IMR-90 (cell line): ENCODE measurements around the gene CCNYL1.

Experiments
- MAZ ChIP-seq: IDR thresholded peaks from 2 replicates; pipeline ENCODE4 v1.6.1; 2012; ENCODE audit warnings: low read depth, mild to moderate bottlenecking, low read length, improper control_type of control experiment, moderate library complexity, borderline replicate concordance
- TF ChIP-seq, protein P1 (sequence below): conservative IDR thresholded peaks from 2 replicates; pipeline ENCODE4 v1.5.1; 2012; ENCODE audit warnings: mild to moderate bottlenecking, low read depth, low read length, improper control_type of control experiment

DNA sequence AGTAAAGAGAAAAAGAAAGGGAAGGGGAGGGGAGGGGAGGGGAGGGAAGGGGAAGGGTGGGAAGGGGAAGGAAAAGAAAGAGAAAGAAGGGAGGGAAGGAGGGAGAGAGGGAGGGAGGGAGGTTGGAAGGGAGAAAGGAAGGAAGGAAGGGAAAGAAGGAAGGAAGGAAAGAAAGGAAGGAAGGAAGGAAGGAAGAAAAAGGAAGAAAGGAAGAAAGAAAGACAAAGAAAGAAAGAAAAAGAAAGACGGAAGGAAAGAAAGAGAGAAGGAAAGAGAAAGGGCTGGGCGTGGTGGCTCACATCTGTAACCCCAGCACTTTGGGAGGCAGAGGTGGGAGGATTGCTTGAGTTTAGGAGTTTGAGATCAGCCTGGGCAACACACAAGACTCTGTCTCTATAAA lies 24.6 kb upstream of the CCNYL1 start:
- TF ChIP-seq, protein P1, sequence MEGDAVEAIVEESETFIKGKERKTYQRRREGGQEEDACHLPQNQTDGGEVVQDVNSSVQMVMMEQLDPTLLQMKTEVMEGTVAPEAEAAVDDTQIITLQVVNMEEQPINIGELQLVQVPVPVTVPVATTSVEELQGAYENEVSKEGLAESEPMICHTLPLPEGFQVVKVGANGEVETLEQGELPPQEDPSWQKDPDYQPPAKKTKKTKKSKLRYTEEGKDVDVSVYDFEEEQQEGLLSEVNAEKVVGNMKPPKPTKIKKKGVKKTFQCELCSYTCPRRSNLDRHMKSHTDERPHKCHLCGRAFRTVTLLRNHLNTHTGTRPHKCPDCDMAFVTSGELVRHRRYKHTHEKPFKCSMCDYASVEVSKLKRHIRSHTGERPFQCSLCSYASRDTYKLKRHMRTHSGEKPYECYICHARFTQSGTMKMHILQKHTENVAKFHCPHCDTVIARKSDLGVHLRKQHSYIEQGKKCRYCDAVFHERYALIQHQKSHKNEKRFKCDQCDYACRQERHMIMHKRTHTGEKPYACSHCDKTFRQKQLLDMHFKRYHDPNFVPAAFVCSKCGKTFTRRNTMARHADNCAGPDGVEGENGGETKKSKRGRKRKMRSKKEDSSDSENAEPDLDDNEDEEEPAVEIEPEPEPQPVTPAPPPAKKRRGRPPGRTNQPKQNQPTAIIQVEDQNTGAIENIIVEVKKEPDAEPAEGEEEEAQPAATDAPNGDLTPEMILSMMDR = no peak
- TF ChIP-seq MAZ = no peak
